Testis (tissue), 2 donors: ENCODE results near the gene CLCN4.

Source experiments
- CTCF ChIP-seq, 3 experiments: fragments of 450-650 bp in 2 of 3; fragments of 200-600 bp in 1 of 3; sonication (generic) in 1 of 3; IDR thresholded peaks; one replicate each; pipeline ENCODE4 v1.5.1; 2016 to 2019; ENCODE audit warnings: antibody characterized with exemption in 3 of 3, mild to moderate bottlenecking in 2 of 3, moderate library complexity in 1 of 3
- POLR2A ChIP-seq: fragments of 450-650 bp; IDR thresholded peaks from one replicate; pipeline ENCODE4 v1.6.1; 2017; ENCODE audit warnings: antibody characterized with exemption, mild to moderate bottlenecking, moderate library complexity

- no peak for TF ChIP-seq POLR2A
- TF ChIP-seq CTCF (IDR thresholded peaks at IDR 0.05) = no peak
Measured at GRCh38 chrX:10120828-10121227, 35.9 kb upstream of the CLCN4 start.
